Keratinocyte (primary cell): ENCODE measurements around the gene ATP10D. TPM values are rescaled to one million over a fixed set of nuclear protein-coding genes. Genes with fewer than 3 reads are reported as not detected.

ENCODE experiments used
- DNase-seq: peaks from one replicate; pipeline ENCODE4 v3.0.0-alpha.2; 2011; ENCODE audit warnings: low read depth, missing footprints, low spot score
- FAIRE-seq: peaks from 2 replicates; lab custom pipeline; 2011; peaks lifted over from hg19 to GRCh38; lab: Jason Lieb, UNC
- H2AFZ ChIP-seq: 2 replicates; pipeline ENCODE4 v1.6.0; 2012; ENCODE audit warnings: low read length, control low read depth, inconsistent platforms; ENCODE audit not compliant: control insufficient read depth
- H3K27ac ChIP-seq: 2 replicates; pipeline ENCODE4 v1.5.1; 2011; ENCODE audit warnings: low read length; ENCODE audit not compliant: control insufficient read depth, insufficient read depth
- H3K27me3 ChIP-seq: 3 replicates; pipeline ENCODE4 v1.6.0; 2011; ENCODE audit warnings: low read length; ENCODE audit not compliant: control insufficient read depth, insufficient read depth; ENCODE audit errors: extremely low read depth
- H3K36me3 ChIP-seq, 2 experiments: 2 replicates in 1 of 2; 3 replicates in 1 of 2; pipeline ENCODE4 v1.5.1; 2011; ENCODE audit warnings: low read length in 2 of 2, mild to moderate bottlenecking in 1 of 2; ENCODE audit not compliant: control insufficient read depth in 2 of 2, insufficient read depth in 2 of 2; ENCODE audit errors: extremely low read depth in 1 of 2
- H3K4me1 ChIP-seq: 3 replicates; pipeline ENCODE4 v1.5.1; 2011; ENCODE audit warnings: low read length; ENCODE audit not compliant: control insufficient read depth, insufficient read depth; ENCODE audit errors: extremely low read depth
- H3K4me2 ChIP-seq: 3 replicates; pipeline ENCODE4 v1.6.0; 2011; ENCODE audit warnings: low read depth, low read length; ENCODE audit not compliant: control insufficient read depth, insufficient read depth; ENCODE audit errors: extremely low read depth
- H3K4me3 ChIP-seq, 3 experiments: fragments of 200-600 bp in 1 of 3; sonication (generic) in 1 of 3; 2 replicates in 2 of 3; 3 replicates in 1 of 3; pipeline ENCODE4 v1.5.1; 2011 to 2016; ENCODE audit warnings: low read length in 3 of 3, mild to moderate bottlenecking in 3 of 3, control low read depth in 2 of 3, inconsistent platforms in 1 of 3, low read depth in 1 of 3, mixed read lengths in 1 of 3, mixed run types in 1 of 3, moderate library complexity in 1 of 3; ENCODE audit not compliant: control insufficient read depth in 2 of 3, insufficient read depth in 2 of 3; ENCODE audit errors: extremely low read depth in 1 of 3
- H3K79me2 ChIP-seq: 2 replicates; pipeline ENCODE4 v1.6.0; 2012; ENCODE audit warnings: low read length; ENCODE audit not compliant: control insufficient read depth, insufficient read depth
- H3K9ac ChIP-seq: 3 replicates; pipeline ENCODE4 v1.6.0; 2011; ENCODE audit warnings: low read length; ENCODE audit not compliant: control insufficient read depth, insufficient read depth; ENCODE audit errors: extremely low read depth
- H3K9me1 ChIP-seq: 3 replicates; pipeline ENCODE4 v1.6.0; 2011; ENCODE audit warnings: low read length; ENCODE audit not compliant: control insufficient read depth, insufficient read depth; ENCODE audit errors: extremely low read depth
- H3K9me3 ChIP-seq: 2 replicates; pipeline ENCODE4 v1.5.1; 2012; ENCODE audit warnings: low read depth, low read length; ENCODE audit not compliant: control insufficient read depth
- H4K20me1 ChIP-seq: 3 replicates; pipeline ENCODE4 v1.6.0; 2011; ENCODE audit warnings: low read length; ENCODE audit not compliant: control insufficient read depth, insufficient read depth; ENCODE audit errors: extremely low read depth
- EZH2 ChIP-seq: IDR thresholded peaks from one replicate; pipeline ENCODE4 v1.6.1; 2012; ENCODE audit warnings: inconsistent platforms, mild to moderate bottlenecking, low read length, moderate library complexity
- dilution Hi-C: fragments of 300-500 bp; cut with MboI; formaldehyde crosslinking; loops from one replicate; pipeline ENCODE4 v1.7.0; 2020; ENCODE audit warnings: low sequenced_read_pairs; ENCODE audit not compliant: extremely low pct_ligation_motif_present
- polyA plus RNA-seq, 5 experiments: library from polyadenylated mRNA; depleted of rRNA in 3 of 5; stranded (reverse) in 3 of 5; stranded (forward) in 1 of 5; unstranded in 1 of 5; fragments of >200 nt; gene quantifications; 1 replicate in 1 of 5; 2 replicates in 3 of 5; 3 replicates in 1 of 5; pipeline versions ENCODE4 v1.2.1 to v1.2.3, GENCODE V29; 2011 to 2012; ENCODE audit warnings: missing spikeins in 2 of 5, low read depth in 1 of 5, low replicate concordance in 1 of 5
- TF ChIP-seq, protein P1 (sequence below), 3 experiments: IDR thresholded peaks in 1 of 3; conservative IDR thresholded peaks in 1 of 3; optimal IDR thresholded peaks in 1 of 3; 2 replicates in 2 of 3; 3 replicates in 1 of 3; pipeline versions ENCODE3 to v1.5.1; 2011; ENCODE audit warnings: low read length in 3 of 3, mild to moderate bottlenecking in 3 of 3, moderate library complexity in 2 of 3, control low read depth in 1 of 3, inconsistent platforms in 1 of 3; ENCODE audit not compliant: insufficient read depth in 2 of 3; ENCODE audit errors: extremely low read depth in 1 of 3

The ATP10D gene
- polyA plus RNA-seq, 1 donor (not counting 4 experiments of a cell fraction or from before 2014, with no cell fraction given) = 97.3 TPM

- TF ChIP-seq, protein P1, sequence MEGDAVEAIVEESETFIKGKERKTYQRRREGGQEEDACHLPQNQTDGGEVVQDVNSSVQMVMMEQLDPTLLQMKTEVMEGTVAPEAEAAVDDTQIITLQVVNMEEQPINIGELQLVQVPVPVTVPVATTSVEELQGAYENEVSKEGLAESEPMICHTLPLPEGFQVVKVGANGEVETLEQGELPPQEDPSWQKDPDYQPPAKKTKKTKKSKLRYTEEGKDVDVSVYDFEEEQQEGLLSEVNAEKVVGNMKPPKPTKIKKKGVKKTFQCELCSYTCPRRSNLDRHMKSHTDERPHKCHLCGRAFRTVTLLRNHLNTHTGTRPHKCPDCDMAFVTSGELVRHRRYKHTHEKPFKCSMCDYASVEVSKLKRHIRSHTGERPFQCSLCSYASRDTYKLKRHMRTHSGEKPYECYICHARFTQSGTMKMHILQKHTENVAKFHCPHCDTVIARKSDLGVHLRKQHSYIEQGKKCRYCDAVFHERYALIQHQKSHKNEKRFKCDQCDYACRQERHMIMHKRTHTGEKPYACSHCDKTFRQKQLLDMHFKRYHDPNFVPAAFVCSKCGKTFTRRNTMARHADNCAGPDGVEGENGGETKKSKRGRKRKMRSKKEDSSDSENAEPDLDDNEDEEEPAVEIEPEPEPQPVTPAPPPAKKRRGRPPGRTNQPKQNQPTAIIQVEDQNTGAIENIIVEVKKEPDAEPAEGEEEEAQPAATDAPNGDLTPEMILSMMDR (optimal IDR thresholded peaks at IDR 0.05 in 1 of 3, IDR thresholded peaks at IDR 0.05 in 1 of 3, conservative IDR thresholded peaks at IDR 0.05 in 1 of 3; ENCODE audit: extremely low read depth in 1 of 3, insufficient read depth in 2 of 3, low read length in 3 of 3) = no peak
- no peak for TF ChIP-seq EZH2
- no peaks in the 10 kb centered on the region for H3K9me1 ChIP-seq
- H3K9ac ChIP-seq = no peak overlapping the region
- H3K79me2 ChIP-seq = peaks cover 5% of the 10 kb centered on the region
- no peaks in the 10 kb centered on the region for H4K20me1 ChIP-seq
- no peaks in the 10 kb centered on the region for H3K27me3 ChIP-seq
- peaks cover 43% of the 10 kb centered on the region for H3K4me1 ChIP-seq
- dilution Hi-C loops = no loop called here
- peaks cover 2% of the 10 kb centered on the region for H3K9me3 ChIP-seq
- FAIRE-seq (no peak), DNase-seq (no peak)
- no peak overlapping the region for H2AFZ ChIP-seq
- H3K4me2 ChIP-seq = no peak overlapping the region
- peaks cover 6 to 11% of the 10 kb centered on the region in 2 experiments for H3K36me3 ChIP-seq
- no peak overlapping the region for H3K4me3 ChIP-seq
- H3K27ac ChIP-seq = no peak overlapping the region
Observed at GRCh38 chr4:47534772-47535171, 49.7 kb downstream of the ATP10D start.

DNA sequence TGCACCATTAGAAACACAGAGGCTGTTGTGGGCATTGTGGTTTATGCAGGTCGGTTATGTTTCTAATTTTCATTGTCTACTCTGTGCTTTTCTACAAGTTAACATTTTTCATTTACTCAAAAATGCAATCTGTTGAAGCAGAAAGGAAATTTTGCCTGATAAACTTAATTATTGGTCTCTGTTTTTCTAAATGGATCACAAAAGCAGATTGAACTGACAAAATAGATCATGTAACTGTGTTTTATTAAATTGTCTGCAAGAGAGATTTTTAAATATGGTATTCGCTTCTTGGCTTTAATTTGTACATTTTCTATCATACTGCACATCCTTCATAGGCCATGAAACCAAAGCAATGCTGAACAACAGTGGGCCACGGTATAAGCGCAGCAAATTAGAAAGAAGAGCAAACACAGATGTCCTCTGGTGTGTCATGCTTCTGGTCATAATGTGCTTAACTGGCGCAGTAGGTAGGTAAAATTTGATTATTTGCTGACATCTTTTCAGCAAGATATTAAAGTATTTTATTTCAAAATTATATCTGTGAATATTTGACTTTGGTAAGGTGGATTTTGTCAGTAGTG lies 50.6 kb downstream of the ATP10D start:
- Histone ChIP-seq H2AFZ (no peak overlapping the region), H3K36me3 (peaks cover 6 to 11% of the 10 kb centered on the region in 2 experiments), H3K4me1 (peaks cover 35% of the 10 kb centered on the region), H3K9ac (no peak overlapping the region), H3K79me2 (peaks cover 2% of the 10 kb centered on the region), H3K4me2 (no peak overlapping the region), H3K4me3 (no peak overlapping the region), H4K20me1 (no peaks in the 10 kb centered on the region), H3K27ac (no peak overlapping the region), H3K27me3 (no peaks in the 10 kb centered on the region), H3K9me3 (peaks cover 2% of the 10 kb centered on the region), H3K9me1 (no peaks in the 10 kb centered on the region)
- TF ChIP-seq, protein P1 (optimal IDR thresholded peaks at IDR 0.05 in 1 of 3, IDR thresholded peaks at IDR 0.05 in 1 of 3, conservative IDR thresholded peaks at IDR 0.05 in 1 of 3; ENCODE audit: extremely low read depth in 1 of 3, insufficient read depth in 2 of 3, low read length in 3 of 3) = no peak
- no peak for TF ChIP-seq EZH2
- FAIRE-seq (no peak), DNase-seq (no peak)
- dilution Hi-C loops = no loop called here
